Stimulated activated naive CD4-positive, alpha-beta T cell (primary cell): ENCODE measurements around the gene CTNS.
"Not testable (repeated sequence)": the region's sequence is repeated elsewhere in the genome, so short reads cannot be mapped to it uniquely, and the experiment has no call there.

Experiments used
- DNase-seq, 6 experiments: peaks; one replicate each; lab custom pipeline; 2025; lab: John Stamatoyannopoulos, UW

The CTNS gene

GRCh38 chr17:3688027-3688553 lies 51.5 kb downstream of the CTNS start:
- no peak for DNase-seq

- no peak for DNase-seq
These were observed 52.3 kb downstream of the CTNS start for GRCh38 chr17:3688852-3689261.

- DNase-seq: no peak
These were observed 52.9 kb downstream of the CTNS start for GRCh38 chr17:3689262-3690093.

- DNase-seq: no peak
These were observed 53.6 kb downstream of the CTNS start for GRCh38 chr17:3690094-3690715.

- no peak for DNase-seq
These were observed 55.1 kb downstream of the CTNS start for GRCh38 chr17:3691617-3692067.

- DNase-seq: no peak
These were observed 55.8 kb downstream of the CTNS start for GRCh38 chr17:3692346-3692745.

- no peak for DNase-seq
These were observed 56.6 kb downstream of the CTNS start for GRCh38 chr17:3693141-3693540.

- no peak for DNase-seq
These were observed 57.3 kb downstream of the CTNS start for GRCh38 chr17:3693829-3694231.

- no peak for DNase-seq
These were observed 58.7 kb downstream of the CTNS start for GRCh38 chr17:3695129-3695722.

GRCh38 chr17:3695723-3696411 lies 59.3 kb downstream of the CTNS start, which contains the start of gene P2RX5:
TSS of gene P2RX5 (minus strand) at chr17:3696155. CDS start at chr17:3696005, 150 bp downstream.
- DNase-seq: peak in 4 of 6 experiments; percentile 15 to 41 (median 21)

GRCh38 chr17:3697103-3697476 lies 60.5 kb downstream of the CTNS start:
- DNase-seq: no peak

GRCh38 chr17:3698139-3698538 lies 61.6 kb downstream of the CTNS start:
- DNase-seq: no peak

- DNase-seq: no peak
These were observed 63.4 kb downstream of the CTNS start for GRCh38 chr17:3699951-3700350.

GRCh38 chr17:3702041-3702539 lies 65.5 kb downstream of the CTNS start:
- not testable (repeated sequence) for DNase-seq

- no peak for DNase-seq
These were observed 68.6 kb downstream of the CTNS start for GRCh38 chr17:3704931-3705717.

- DNase-seq: not testable (repeated sequence)
These were observed 69.1 kb downstream of the CTNS start for GRCh38 chr17:3705718-3705984.

GRCh38 chr17:3708366-3708765 lies 71.8 kb downstream of the CTNS start:
- DNase-seq: no peak

- peak; percentile 17 to 80 (median 72) for DNase-seq
These were observed 74.4 kb downstream of the CTNS start for GRCh38 chr17:3710951-3711383.
